ENCODE data around the gene ATP5F1D.

GRCh38 chr19:1224047-1224825 lies 17.3 kb upstream of the ATP5F1D start:
- no peak for TF ChIP-seq CTCF (conservative IDR thresholded peaks at IDR 0.05; ENCODE audit: low read length)
- no peak for TF ChIP-seq EZH2phosphoT487 (IDR thresholded peaks at IDR 0.05; ENCODE audit: borderline replicate concordance)

Data from Loucy (cell line).